HG03575 (cell line): ENCODE measurements around the gene USE1.

Source experiments
- ATAC-seq: cut with Tn5 transposase; IDR thresholded peaks from one replicate; pipeline ENCODE4 v1.9.1; 2021; ENCODE audit not compliant: unreplicated experiment, insufficient number of reproducible peaks, low FRiP score; ENCODE audit errors: extremely low read depth

Gene USE1

GRCh38 chr19:17232258-17232657 lies 17.1 kb downstream of the USE1 start:
- no peak for ATAC-seq

GRCh38 chr19:17234911-17235299 lies 19.7 kb downstream of the USE1 start:
- no peak for ATAC-seq

DNA sequence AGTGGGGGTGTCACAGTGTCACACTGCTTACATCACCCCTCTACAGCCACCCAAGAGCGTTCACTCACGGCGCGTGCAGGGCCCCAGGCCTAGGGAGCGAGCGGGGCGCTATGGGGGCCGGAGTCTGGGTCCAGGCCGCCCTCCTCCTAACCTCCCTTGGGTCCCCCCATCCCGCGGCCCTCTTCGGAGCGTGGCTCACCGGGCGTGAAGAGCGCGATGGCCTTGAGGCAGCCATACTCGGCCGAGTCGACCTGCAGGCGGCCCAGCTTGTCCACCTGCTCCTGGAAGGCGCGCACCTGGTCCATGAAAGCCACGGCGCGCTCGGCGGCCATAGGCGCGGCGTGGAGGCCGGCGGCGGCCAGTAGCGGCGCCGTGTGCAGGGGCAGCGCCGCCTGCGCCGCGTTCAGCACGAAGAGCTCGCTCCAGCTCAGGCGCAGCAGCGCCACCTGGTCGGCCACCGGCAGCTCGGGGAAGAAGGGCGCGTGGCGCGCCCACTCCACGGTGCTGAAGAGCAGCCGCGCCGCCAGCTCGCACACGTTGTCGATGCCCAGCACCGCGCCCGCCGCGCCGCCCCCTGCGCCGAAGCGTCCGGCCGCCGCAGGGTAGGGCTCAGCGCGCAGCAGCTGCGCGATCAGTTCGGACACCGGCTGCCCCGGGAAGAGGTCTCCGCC lies 20.3 kb downstream of the USE1 start:
- ATAC-seq: no peak

GRCh38 chr19:17235971-17236777 lies 21.0 kb downstream of the USE1 start:
- no peak for ATAC-seq

- ATAC-seq: no peak
These were observed 21.8 kb downstream of the USE1 start for GRCh38 chr19:17236811-17237543.

- no peak for ATAC-seq
These were observed 22.9 kb downstream of the USE1 start for GRCh38 chr19:17237747-17238706.

GRCh38 chr19:17240062-17240752 lies 25.1 kb downstream of the USE1 start:
- ATAC-seq: no peak

DNA sequence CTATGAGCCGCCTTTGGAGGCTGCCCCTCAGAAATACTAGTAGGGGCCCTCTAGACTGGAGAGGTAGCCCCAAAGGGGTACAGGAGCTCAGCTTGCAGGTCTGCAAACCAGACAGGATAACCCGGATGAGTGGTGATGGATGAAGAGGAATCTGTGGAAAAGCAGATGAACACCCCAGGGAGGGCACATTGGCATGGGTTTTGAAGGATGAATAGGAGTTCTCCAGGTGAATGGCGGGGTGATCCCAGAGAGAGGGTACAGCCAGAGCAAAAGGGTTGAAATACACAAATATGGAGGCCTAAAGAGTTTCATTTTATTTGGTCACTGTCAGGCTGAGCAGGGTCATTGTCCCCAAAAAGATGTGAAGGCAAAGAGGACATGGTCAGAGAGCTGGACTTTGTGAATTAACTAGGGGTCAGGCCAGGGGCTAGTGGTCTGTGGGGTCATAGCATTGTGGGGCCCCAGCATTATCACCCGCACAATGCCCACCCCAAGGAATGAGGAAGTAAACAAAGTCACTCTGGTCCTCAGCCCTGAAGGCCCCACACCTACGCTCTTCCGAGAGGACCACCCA lies 25.8 kb downstream of the USE1 start:
- ATAC-seq: no peak

DNA sequence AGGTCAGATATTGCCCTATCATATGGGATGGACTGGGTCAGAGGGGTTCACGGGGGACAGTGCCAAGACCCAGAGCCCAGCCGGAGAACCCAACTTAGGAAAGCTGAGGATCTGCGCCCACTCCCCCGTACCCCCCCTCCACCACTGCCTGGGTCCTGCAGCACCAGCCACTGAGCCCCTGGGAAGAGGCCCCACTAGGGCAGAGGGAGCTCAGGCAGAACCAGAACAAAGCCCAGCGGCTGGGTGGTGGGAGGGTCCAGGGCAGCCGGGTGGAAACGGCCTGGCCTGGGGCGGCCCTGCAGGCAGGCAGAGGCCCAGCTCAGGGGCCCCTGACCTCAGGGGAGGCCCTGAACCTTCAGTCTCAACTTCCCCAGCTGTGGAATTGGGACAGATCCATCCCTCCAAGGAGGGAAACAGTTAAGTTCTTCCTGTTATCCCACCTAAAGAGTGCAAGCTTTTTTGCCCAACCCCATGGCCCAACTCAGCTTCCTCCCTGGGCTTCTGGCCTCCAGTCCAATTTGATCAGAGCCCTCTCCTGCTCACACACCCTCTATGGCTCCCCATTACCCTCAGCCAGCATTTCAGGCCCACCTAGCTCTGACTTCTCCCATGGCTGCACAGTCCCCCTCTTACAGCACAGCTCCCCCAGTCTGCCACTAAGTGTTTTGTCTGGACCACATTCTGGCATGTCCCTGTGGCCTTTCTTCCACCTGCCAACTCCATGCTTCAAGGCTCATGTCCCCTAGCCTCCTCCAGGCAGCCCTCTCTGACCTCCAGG lies 27.5 kb downstream of the USE1 start:
- ATAC-seq: no peak

- no peak for ATAC-seq
These were observed 28.2 kb downstream of the USE1 start for GRCh38 chr19:17243211-17243829.

DNA sequence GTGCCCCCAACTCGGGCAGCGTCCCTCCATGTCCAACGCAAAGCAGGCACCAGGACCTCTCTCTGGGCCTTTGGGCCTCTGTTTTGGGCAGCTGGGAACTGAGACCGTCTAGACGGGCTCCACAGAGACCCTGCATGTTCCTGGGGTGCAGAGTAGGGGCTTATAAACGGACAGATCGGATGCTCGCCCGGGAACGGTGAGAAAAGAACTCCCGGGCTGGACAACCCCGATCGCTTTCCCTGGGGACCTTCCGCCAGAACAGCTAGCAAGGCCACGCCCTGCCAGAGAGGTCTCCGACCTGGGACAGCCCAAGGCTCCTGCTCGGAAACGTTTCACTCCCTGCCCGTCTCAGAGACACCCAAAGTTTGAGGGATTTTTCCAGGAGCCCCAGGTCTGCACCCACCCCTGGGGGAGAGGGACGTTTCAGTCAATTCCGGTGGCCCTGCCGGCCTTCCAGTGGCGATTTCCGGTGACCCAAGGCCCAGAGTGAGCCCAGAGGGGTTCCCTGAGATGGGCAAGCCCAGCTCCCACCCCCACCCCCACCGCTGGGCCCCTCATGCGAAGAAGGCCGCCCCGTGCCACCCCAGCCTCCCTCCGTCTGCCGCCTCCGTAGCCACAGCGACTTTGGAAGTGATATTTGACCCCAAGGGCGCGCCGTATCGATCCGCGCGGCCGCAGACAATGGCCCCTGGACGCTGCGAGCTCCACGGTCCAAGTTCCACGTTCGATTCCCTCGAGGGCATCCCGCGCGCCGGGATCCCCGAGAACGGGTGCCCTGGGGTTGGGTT lies 28.9 kb downstream of the USE1 start:
- no peak for ATAC-seq

- no peak for ATAC-seq
These were observed 29.7 kb downstream of the USE1 start for GRCh38 chr19:17244618-17245534.

- ATAC-seq: no peak
These were observed 30.4 kb downstream of the USE1 start, which contains the start of gene NR2F6 for GRCh38 chr19:17245535-17245984. TSS of gene NR2F6 (minus strand) at chr19:17245919. CDS start at chr19:17245220, 699 bp downstream.

GRCh38 chr19:17246681-17247425 lies 31.7 kb downstream of the USE1 start:
- ATAC-seq: no peak
